HG03095 (cell line): ENCODE measurements around the gene ARHGEF28.

Experiments used
- ATAC-seq: cut with Tn5 transposase; IDR thresholded peaks from one replicate; pipeline ENCODE4 v1.9.1; 2021; ENCODE audit warnings: moderate library complexity; ENCODE audit not compliant: unreplicated experiment

ARHGEF28 gene

DNA sequence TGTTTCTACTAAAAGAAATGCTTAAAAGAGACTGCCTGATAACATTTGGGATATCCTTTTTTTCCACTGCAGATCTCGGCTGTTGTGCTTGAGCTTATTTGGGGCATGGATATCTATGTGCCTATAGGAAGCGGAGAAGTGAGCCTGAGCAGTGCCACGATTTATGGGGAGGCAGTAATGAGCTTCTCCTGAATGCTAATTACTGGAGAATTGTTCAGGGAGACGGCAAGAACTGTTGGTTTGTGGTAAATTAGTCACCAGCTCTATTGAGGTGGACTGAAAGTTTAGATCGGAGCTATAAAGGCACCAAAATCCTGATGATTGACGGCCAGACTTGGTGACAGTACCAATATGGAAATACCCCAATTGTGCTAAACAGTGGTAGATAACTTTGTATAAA lies 186.5 kb downstream of the ARHGEF28 start:
- ATAC-seq, result no peak

DNA sequence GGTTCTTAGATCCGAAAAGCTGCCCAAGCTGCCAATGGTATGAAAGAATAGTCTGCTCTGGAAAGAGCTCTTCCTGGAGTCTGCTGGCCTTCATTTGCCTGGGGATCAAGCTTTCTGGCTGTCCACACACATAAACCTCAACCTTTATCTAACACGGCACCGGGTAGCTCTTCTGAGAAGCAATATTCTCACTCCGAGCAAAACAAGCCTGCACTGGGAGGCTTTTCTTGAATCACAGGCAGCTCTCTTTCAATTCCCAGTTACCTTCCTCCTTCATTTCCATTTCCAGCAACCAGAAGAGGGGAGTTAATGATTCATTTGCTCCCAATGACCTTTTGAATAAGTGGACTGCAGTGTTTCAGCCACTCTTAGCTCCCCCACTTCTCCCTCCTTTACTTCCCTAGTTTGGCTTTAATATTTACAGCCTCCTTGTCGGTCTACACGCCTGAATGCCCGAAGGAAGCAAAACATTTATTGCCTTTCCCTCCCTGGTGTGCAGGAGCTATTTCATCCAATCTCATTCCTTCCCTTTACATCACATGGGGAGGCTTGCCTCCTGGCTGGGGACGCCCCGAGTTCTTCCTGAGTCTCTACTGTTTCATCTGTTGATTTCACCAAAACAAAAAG lies 187.1 kb downstream of the ARHGEF28 start:
- no peak for ATAC-seq

DNA sequence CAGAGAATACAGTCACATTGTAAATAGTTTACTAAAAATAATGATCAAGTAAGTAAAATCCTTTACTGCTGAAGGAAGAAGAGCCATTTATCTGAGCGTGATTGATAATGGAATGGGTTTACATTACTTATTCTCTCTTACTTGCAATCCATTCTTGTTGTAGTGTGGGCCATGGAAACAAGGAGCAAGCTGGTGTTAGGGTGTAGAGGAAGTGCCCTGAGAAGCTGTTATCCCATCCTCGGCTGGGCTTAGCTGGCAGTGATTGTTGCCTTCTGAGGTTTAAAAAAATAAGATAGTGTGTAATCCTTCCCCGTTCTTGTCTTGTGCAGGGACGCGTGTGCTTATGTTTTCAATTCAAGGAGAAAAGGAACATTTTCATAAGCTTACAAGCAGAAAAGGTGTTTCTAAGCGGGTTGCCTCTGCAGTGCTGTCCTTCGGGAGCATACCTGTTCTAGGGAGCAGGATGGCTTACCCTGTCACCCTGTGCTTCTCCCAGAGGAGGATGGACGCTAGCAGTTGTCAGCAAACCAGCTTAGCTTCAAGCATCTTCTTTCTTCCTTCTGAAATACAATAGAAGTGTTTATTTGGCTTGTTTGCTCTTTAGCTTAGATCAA lies 188.3 kb downstream of the ARHGEF28 start:
- no peak for ATAC-seq

DNA sequence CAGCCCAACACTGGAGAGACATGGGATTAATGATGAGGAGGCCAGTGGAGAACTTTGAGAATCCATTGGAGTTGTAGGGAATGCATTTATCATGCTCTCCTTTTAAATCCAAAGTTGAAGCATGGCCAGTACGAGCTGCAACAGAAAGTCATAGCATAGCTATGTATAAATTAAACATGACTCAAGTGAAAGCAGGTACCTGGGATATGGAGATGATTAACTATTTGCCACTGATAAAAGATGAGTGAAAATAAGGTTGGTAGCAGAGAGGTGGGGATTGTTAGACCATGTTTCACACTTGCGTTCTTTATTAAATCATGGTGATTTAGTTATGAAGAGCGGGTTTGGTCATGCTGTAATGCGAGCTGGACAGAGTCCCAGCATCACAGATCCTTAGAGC lies 189.6 kb downstream of the ARHGEF28 start:
- ATAC-seq, result no peak

DNA sequence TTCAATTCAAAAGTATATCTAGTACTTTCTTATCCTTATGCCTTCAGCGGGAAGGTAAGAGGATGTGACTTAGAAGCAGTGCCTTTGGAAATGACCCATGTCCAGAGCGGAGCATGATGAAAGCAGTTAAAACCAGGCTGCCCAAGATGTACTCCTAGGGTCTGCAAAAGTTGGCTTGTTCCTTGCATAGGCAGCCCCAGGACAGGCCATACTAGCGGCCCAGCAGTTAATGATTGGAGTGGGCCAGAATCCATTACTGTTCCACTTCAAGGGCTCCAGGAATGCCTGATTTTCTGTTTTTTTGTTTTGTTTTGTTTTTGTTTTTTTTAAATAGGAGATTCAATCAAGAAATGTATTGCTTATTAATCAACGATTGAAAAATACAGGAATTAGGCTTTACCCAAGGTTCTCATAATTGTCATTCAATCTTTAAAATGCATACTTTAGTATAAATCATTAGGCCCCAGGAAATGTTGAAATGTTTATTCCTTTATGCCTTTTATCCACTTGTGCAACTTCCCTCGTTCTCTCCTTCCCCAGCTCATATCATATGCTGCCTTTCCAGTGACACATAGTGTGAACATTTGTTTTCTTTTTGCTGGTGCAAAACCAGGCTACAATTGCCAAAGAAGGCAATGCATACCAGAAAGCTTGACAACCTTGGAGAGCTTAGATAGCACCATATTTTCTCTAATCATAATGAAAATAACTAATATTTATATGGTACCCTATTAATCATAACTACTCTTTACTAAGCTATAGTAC lies 190.8 kb downstream of the ARHGEF28 start:
- no peak for ATAC-seq

DNA sequence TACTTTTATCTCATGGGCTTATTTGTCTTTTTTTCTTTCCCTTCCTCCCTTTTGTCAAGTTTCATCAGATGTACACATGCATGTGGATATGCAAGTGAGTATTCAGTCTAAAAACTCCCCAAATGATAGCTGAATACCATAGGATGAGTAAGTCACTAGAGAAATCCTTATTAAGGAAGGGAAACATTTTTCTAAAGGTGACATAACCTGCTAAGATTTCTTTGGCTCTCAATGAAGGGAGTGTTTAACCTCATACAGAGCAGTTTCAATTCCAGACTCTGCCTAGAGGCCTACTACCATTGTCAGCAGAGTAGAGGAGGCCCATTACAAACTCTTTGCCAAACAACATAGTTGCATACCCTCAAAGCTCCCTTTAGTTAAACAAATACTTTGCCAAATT lies 192.4 kb downstream of the ARHGEF28 start:
- ATAC-seq, result no peak

DNA sequence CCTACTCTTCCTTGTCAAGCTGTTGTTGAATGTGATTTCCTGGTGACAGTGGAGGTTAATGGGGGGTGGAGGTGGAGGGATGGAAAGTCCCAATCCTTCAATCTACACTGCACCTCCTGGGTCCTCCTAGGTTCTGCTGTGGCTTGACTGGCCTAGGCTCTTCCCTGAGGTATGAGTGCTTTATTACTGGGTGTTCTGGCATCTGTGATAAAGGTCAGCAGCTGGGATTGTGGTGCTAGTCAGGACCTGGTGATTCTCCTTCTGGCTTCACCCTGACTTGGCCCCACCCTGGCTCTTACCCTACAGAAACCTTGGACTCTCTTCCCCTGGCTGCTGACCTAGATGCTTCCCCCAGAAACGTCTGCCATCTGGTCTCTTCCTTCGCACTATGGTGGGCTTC lies 194.3 kb downstream of the ARHGEF28 start:
- ATAC-seq, result no peak

DNA sequence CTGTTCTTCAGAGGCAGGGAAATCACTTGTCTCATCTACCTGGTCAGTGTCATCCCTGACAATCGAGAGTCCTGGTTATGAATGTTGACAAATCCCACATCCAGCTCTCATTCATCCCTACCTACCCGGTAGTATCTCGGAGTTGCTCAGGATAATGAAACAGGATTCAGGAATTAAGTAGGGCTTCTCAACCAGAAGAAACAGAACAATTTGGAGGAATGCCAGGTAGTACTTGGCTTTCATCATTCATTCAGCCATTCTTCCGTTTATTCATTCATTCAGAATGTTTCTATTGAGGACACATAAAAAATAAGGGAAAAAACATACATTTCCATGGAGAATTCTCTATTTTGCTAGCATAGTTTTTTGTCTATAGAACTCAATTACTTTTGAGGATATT lies 195.0 kb downstream of the ARHGEF28 start:
- no peak for ATAC-seq

DNA sequence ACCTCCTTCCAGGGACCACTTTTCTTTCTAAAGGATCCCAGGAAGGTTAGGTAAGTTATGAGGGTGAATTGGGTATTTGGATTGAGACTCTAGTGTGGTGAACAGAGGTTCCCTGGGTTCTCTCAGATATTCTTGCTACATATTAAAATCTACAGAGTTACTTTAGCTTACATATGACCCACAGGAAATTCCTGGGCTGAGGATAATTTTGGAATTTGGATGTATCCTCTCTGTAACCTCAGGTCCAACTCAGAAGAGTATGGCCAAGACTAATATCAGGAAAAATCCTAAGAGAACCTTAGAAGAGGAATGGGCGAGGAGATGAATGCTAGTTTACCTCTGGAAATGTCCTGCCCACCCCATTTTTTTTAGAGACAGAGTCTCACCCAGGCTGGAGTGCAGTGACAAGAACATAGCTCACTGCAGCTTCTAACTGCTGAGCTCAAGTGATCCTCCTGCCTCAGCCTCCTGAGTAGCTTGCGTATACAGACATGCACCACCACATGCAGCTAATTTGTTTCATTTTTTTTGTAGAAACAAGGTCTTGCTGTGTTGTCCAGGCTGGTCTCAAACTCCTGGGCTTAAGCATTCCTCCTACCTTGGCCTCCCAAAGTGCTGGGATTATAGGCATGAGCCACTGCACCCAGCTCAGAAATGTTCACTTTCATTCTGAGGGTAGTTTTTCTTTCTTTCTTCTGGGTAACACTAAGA lies 196.4 kb downstream of the ARHGEF28 start:
- no peak for ATAC-seq

DNA sequence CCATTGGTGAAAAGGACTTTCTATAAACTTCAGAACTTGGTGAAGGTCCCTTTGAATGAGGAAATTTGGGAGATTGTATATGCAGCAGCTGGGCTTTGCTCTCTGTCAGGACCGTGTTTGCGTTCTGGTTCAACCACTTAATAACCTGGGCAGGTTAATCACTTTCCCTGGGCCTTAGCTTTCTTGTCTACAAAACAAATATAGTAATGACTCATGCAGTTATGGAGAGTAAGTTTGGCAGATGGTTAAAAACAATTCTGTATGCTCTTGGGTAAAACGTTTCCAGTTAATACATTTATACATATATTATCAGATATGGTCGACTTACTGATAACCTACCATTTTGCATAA lies 197.0 kb downstream of the ARHGEF28 start:
- ATAC-seq, result no peak

DNA sequence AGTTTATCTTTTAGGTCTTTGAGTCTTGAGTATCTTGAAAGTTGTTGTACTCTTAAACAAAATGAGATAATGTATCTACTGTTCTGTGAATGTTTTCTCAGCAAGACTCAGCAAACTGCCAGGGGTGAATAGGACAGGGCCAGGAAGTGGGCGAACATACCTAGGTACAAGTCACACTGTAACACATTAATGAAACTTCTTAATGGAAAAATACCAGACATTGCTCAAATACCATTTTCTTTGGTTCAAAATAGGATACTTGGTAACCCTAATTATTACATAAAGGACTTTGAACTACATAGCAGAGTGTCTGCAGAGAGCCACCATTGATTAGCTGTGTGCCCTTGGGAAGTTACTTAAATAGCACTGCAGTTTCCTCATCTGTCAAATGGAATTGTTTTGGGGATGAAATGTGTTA lies 197.5 kb downstream of the ARHGEF28 start:
- ATAC-seq, result no peak

DNA sequence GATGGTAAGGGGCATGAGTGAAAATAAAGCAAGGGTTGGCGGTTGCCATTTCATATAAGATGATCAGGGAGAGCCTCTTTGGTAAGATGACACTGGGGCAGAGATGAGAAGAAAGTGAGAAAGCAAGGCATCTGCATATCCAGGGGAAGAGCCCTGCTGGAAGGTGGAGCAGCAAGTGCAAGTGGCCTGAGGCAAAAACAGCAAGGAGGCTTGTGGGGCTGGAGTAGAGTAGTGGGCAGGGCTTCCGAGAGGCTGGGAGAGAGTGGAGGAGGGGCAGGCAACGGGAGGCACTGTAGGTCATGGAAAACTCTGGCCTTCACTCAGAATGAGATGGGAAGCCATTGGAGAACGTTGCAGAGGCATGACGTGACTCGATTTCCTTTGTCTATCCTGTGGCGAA lies 199.2 kb downstream of the ARHGEF28 start:
- ATAC-seq, result no peak

DNA sequence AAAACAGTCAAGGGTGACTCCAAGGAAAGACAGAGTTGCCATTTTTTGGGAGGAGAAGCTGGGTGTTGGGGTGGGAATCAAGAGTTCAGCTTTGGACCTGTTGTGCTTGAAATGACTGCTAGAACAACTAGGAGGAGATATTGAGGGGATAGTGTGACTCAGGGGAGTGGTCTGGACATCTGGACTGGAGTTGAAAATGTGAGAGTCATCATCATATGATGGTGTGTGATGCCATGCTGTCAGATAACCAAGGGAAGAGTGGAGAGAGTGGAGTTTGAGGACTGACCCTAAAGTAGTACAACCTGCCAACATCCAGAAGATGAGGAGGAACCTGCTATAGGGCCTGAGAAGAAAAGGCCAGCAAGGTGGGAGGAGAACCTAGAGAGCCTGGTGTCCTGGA lies 199.7 kb downstream of the ARHGEF28 start:
- no peak for ATAC-seq

DNA sequence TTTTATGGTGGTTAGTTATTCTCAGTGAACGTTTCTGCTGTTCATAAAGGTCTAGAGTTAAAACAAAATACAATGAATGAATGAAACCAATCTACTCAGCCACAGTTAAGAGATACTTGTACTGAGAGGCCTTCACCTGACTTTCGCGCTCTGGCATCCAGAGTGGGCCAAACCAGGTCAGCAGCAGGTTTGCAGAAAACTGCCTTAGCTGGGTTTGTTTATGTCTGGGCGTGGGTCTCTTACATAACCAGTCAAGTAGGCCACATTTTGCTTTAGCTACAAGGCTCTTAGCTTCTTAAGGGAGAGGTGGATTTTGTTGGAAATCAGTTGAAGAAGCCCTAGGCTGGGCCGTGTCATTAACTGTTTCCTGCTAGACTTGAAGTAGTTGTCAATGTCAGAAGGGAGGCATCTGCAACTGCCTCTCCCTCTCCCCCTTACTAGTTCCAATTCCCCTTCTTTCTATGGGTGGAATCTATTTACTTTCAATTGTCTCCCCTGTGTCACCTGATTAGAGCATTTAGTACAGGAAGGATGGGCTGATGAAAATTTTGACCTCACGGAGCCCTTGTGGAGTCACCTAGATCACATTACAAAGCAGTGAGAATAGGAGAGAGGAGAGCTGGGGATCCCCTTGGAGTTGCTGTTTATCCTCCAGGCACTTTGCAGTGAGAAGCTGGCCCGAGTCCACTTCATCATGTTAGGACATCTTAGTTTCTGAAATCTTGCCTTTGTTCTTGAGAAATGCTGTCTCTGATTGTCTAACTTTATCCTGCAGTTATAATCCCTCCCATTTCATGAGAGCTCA lies 200.5 kb downstream of the ARHGEF28 start:
- ATAC-seq, result no peak

DNA sequence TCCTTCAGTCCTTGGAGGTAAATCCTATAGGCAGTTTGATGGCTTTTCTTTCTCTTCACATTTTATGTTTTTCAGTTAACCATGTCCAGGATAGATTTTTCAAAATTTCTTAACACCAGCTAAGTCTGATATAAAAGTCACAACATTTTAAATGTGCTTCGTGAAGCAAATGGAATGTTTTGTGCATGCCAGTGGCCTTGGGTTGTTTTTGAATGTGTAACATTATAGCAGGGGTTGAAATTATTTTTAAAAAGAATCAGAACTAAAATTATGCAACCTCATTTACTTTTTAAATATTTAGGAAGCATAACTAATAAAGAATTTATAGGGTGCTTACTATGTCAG lies 201.1 kb downstream of the ARHGEF28 start:
- no peak for ATAC-seq

DNA sequence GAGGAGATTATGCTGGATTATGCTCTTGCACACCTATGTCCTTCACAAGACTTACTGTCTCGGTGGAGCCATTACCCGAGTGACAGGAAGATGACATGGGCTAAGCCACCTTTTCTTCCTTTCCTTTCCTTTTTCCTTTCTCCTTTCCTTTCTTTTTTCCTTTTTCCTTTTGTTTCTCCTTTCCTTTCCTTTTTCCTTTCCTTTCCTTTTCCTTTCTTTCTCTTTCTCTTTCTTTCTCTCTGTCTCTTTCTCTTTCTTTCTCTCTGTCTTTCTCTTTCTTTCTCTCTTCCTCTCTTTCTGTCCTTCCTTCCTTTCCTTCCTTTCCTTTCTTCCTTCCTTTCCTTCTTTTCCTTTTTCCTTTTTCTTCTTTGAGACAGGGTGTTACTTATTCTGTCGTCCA lies 202.5 kb downstream of the ARHGEF28 start:
- no peak for ATAC-seq

DNA sequence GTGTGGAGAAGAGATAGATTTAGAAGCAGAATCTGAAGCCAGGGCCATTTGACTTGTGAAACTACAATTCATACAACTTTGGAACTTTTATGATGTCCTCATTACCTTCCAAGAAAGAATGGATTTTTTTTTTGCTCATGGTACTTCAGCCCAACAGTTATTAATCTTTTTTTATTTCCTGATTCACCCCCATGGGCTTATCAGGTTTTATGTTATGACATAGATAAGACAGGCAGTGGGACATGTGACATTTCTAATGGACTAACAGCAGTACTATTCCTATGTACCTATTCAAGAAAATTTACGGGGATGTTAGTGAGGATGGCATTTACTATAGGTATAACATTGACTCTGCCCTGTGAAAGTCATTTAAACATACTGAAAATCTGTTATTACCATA lies 204.7 kb downstream of the ARHGEF28 start:
- no peak for ATAC-seq

DNA sequence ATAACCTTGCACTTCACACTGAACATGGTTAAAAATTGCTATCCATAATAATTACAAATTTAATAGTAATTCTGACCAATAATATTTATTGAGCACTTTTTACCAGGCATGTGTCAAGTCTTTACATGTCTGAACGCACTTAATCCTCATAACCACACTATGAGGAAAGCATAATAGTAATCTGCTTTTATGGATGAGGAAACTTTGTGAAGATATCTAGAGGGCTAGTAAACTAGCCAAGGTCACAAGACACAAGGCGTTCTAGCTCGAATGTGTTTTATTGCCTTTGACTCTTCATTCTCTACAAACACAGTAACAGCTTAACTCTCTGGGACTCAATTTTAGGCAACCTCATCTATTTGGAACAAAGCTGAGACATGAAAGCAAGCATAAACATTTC lies 205.1 kb downstream of the ARHGEF28 start:
- ATAC-seq, result no peak

DNA sequence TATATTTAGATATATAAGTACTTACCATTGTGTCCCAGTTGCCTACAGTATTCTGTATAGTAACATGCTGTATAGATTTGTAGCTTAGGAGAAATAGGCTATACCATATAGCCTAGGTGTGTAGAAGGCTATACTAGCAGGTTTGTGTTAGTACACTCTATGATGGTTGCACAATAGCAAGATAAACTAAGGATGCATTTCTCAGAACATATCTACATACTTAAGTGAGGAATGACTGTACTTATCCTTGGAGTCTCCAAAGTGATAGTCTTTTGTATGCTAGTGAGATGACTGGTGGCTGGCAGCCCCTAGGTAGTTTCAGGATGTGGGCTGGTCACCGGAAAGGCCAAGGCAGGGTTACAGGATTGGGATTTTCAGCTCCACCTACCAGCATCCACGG lies 208.7 kb downstream of the ARHGEF28 start:
- ATAC-seq, result no peak

DNA sequence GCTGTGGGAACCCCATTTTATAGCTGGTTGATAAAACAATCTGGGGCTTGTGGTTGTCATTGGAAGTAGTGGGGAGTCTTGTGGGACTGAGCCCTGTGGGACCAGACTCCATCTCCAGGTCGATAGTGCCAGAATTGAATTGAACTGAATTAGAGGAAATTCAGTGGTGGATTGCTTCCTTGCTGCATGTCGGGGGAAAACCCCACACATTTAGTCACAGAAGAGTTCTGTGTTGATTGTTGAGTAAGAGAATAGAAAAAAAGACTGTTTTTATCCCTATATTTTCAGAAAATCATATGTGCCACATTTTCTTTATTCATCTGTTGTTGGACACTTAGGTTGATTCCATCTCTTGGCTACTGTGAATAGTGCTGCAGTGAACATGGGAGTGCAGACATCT lies 209.7 kb downstream of the ARHGEF28 start:
- no peak for ATAC-seq

DNA sequence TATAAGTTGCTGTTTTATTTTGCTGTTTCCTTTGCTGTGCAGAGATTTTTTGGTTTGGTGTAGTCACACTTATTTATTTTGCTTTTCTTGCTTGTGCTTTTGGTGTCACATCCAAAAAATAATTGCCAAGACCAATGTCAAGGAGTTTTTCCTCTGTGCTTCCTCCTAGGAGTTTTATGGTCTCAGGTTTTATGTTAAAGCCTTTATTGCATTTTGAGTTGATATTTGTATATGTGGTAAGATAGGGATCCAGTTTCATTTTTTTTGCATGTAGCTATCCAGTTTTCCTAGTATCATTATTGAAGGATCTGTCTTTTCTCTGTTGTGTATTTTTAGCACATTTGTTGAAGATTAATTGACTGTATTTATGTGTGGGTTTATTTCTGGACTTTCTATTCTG lies 210.6 kb downstream of the ARHGEF28 start:
- ATAC-seq, result no peak
